Esophagus muscularis mucosa (tissue), 4 donors: Measurements from ENCODE around the gene KLF15. TPM values are rescaled to one million over a fixed set of nuclear protein-coding genes. Genes with fewer than 3 reads are reported as not detected.
A peak's percentile ranks its signal among the peaks of the same experiment; 100 is the strongest.

ENCODE experiments used
- DNase-seq: peaks from one replicate; pipeline ENCODE4 v3.0.0-alpha.2; 2017; ENCODE audit errors: extremely low spot score
- H3K27ac ChIP-seq, 4 donors: fragments of 200-600 bp; sonication (generic); replicated peaks in 1 of 4; 1 replicate in 3 of 4; 2 replicates in 1 of 4; pipeline ENCODE4 v1.5.1; 2016 to 2019; ENCODE audit warnings: mild to moderate bottlenecking in 1 of 4
- H3K27me3 ChIP-seq, 4 donors: fragments of 200-600 bp; sonication (generic); one replicate each; pipeline versions ENCODE4 v1.5.1 to v1.6.0; 2016 to 2019
- H3K36me3 ChIP-seq, 4 donors: fragments of 200-600 bp; sonication (generic); one replicate each; pipeline ENCODE4 v1.5.1; 2016 to 2019
- H3K4me1 ChIP-seq, 4 donors: fragments of 200-600 bp; sonication (generic); one replicate each; pipeline ENCODE4 v1.5.1; 2016 to 2019
- H3K4me3 ChIP-seq, 4 donors: fragments of 200-600 bp; sonication (generic); 1 replicate in 2 of 4; 2 replicates in 2 of 4; pipeline ENCODE4 v1.5.1; 2016 to 2019; ENCODE audit warnings: mild to moderate bottlenecking in 4 of 4, moderate library complexity in 1 of 4
- H3K9me3 ChIP-seq, 4 donors: fragments of 200-600 bp; sonication (generic); 1 replicate in 3 of 4; 2 replicates in 1 of 4; pipeline ENCODE4 v1.5.1; 2016 to 2019
- EP300 ChIP-seq: sonication (generic); formaldehyde crosslinking; IDR thresholded peaks from one replicate; pipeline ENCODE4 v1.6.1; 2017; ENCODE audit warnings: antibody characterized with exemption
- POLR2A ChIP-seq: fragments of 450-650 bp; IDR thresholded peaks from one replicate; pipeline ENCODE4 v1.6.1; 2017; ENCODE audit warnings: antibody characterized with exemption, moderate library complexity, mild to moderate bottlenecking, low read depth
- POLR2AphosphoS5 ChIP-seq, 2 donors: sonication (generic); formaldehyde crosslinking; IDR thresholded peaks; one replicate each; pipeline ENCODE4 v1.6.1; 2017; ENCODE audit warnings: antibody characterized with exemption in 2 of 2
- WGBS: methylation state at CpG from one replicate; pipeline ENCODE4 v1.1.5; 2018; 5-methylcytosine and 5-hydroxymethylcytosine counted together
- intact Hi-C: fragments of 100-400 bp; cut with DNase I; formaldehyde crosslinking; loops from one replicate; pipeline ENCODE4 v1.15.1; 2023
- total RNA-seq, 4 donors: library from RNA; depleted of rRNA; stranded (reverse); fragments of >200 nt; gene quantifications; one replicate each; pipeline versions ENCODE4 v1.1.0 to v1.2.1, GENCODE V29; 2016
- TF ChIP-seq, protein P1 (sequence below), 3 experiments: fragments of 200-600 bp in 2 of 3; fragments of 450-650 bp in 1 of 3; sonication (generic) in 2 of 3; IDR thresholded peaks; one replicate each; pipeline ENCODE4 v1.5.1; 2017 to 2019; ENCODE audit warnings: antibody characterized with exemption in 3 of 3, mild to moderate bottlenecking in 2 of 3, moderate library complexity in 1 of 3

Gene KLF15
- total RNA-seq, 4 donors from 2014 or later, result 84.3 to 208 (median 93.6) TPM

- peaks cover 4 to 13% (median 12%) of the 10 kb centered on the region in 4 donors for H3K4me1 ChIP-seq
- H3K9me3 ChIP-seq, result no peaks in the 10 kb centered on the region
- no peak overlapping the region for H3K27ac ChIP-seq
- no peak overlapping the region for H3K4me3 ChIP-seq
- 98% methylated on average over 5 of the region's 5 CpGs for WGBS
- no peak for DNase-seq
- peaks cover 0 to 15% (median 0%) of the 10 kb centered on the region in 4 donors for H3K27me3 ChIP-seq
- H3K36me3 ChIP-seq, result no peaks in the 10 kb centered on the region
- intact Hi-C loops, result no loop called here
- TF ChIP-seq, protein P1, sequence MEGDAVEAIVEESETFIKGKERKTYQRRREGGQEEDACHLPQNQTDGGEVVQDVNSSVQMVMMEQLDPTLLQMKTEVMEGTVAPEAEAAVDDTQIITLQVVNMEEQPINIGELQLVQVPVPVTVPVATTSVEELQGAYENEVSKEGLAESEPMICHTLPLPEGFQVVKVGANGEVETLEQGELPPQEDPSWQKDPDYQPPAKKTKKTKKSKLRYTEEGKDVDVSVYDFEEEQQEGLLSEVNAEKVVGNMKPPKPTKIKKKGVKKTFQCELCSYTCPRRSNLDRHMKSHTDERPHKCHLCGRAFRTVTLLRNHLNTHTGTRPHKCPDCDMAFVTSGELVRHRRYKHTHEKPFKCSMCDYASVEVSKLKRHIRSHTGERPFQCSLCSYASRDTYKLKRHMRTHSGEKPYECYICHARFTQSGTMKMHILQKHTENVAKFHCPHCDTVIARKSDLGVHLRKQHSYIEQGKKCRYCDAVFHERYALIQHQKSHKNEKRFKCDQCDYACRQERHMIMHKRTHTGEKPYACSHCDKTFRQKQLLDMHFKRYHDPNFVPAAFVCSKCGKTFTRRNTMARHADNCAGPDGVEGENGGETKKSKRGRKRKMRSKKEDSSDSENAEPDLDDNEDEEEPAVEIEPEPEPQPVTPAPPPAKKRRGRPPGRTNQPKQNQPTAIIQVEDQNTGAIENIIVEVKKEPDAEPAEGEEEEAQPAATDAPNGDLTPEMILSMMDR (IDR thresholded peaks at IDR 0.05), result no peak
- TF ChIP-seq POLR2AphosphoS5 (IDR thresholded peaks at IDR 0.05) (no peak), EP300 (no peak), POLR2A (no peak)
Measured at GRCh38 chr3:126396536-126396935, 39.3 kb upstream of the KLF15 start.

DNA sequence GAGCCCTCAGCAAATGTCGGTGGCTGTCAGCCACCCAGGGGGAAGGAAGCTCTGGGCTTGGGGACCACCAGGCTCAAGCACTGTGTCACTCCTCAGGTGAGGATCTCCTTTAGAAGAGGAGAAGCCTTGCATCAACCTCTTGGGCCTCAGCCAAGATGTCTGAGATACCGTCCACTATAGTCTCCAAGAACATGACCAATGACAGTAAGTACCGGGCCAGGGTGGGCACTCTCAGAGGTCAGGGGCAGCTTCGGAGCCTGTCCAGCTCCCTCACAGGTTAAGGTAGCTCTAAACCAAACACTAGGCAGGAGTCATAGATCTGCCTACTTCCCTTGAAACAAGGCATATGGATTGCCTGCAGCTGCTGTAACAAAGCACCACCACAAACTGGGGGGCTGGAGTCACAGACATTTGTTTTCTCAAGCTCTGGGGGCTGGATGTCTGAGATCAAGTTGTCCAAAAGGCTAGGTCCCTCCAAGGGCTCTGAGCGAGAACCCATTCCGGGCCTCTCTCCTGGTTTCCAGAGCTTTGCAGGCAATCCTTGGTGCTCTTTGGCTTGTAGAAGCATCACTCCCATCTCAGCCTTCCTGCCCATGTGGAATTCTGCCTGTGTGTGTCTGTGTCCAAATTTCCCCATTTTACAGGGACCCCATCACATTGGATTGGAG is 38.8 kb upstream of the KLF15 start:
- WGBS, result 92% methylated on average over 6 of the region's 6 CpGs
- DNase-seq, result no peak
- intact Hi-C loops, result no loop called here

GRCh38 chr3:126394977-126395321 is 37.7 kb upstream of the KLF15 start:
- no peaks in the 10 kb centered on the region for H3K36me3 ChIP-seq
- H3K4me3 ChIP-seq, result peak overlapping the region; percentile 40 to 53 (median 49)
- H3K4me1 ChIP-seq, result peaks cover 4 to 13% (median 12%) of the 10 kb centered on the region in 4 donors
- no peak for DNase-seq
- WGBS, result 20% methylated on average over 1 of the region's 30 CpGs
- intact Hi-C loops, result loop anchor here (5.0 kb wide), 1 partner anchor 77 kb away; no protein-coding TSS in a partner anchor
- H3K9me3 ChIP-seq, result no peaks in the 10 kb centered on the region
- H3K27me3 ChIP-seq, result peaks cover 0 to 15% (median under 1%) of the 10 kb centered on the region in 4 donors
- H3K27ac ChIP-seq, result peak overlapping the region in 1 of 4 donors; percentile 11
- TF ChIP-seq POLR2AphosphoS5 (IDR thresholded peaks at IDR 0.05) (no peak), POLR2A (no peak), EP300 (no peak)
- TF ChIP-seq, protein P1 (IDR thresholded peaks at IDR 0.05), result no peak

More for the DNA sequence above, 38.8 kb upstream of the KLF15 start:
- H3K27me3 ChIP-seq, result peaks cover 0 to 15% (median 0%) of the 10 kb centered on the region in 4 donors
- TF ChIP-seq POLR2AphosphoS5 (IDR thresholded peaks at IDR 0.05), result no peak
- no peak for TF ChIP-seq POLR2A
- TF ChIP-seq EP300, result no peak
- TF ChIP-seq, protein P1 (IDR thresholded peaks at IDR 0.05), result no peak
- peaks cover 4 to 13% (median 12%) of the 10 kb centered on the region in 4 donors for H3K4me1 ChIP-seq
- H3K4me3 ChIP-seq, result no peak overlapping the region
- no peak overlapping the region for H3K27ac ChIP-seq
- H3K9me3 ChIP-seq, result no peaks in the 10 kb centered on the region
- H3K36me3 ChIP-seq, result no peaks in the 10 kb centered on the region

GRCh38 chr3:126394179-126394976 is 37.2 kb upstream of the KLF15 start, which contains the start of gene CFAP100:
TSS of gene CFAP100 (plus strand) at chr3:126394909. CDS start at chr3:126396001, 1,092 bp downstream.
- peak within 1 kb of the TSS in 1 of 4 donors; percentile 11 for H3K27ac ChIP-seq
- DNase-seq, result no peak
- peak within 1 kb of the TSS; percentile 40 to 53 (median 49) for H3K4me3 ChIP-seq
- intact Hi-C loops, result loop anchor here (5.0 kb wide), 1 partner anchor 78 kb away; no protein-coding TSS in a partner anchor
- H3K27me3 ChIP-seq, result peaks cover 0 to 15% (median 2%) of the 10 kb centered on the region in 4 donors
- H3K36me3 ChIP-seq, result no peaks in the 10 kb centered on the region
- TF ChIP-seq POLR2A (no peak), EP300 (no peak), POLR2AphosphoS5 (IDR thresholded peaks at IDR 0.05) (peak in 1 of 2 donors; percentile 26)
- WGBS, result 55% methylated on average over 26 of the region's 43 CpGs
- no peaks in the 10 kb centered on the region for H3K9me3 ChIP-seq
- peaks cover 7 to 17% (median 16%) of the 10 kb centered on the region in 4 donors for H3K4me1 ChIP-seq

GRCh38 chr3:126393563-126393962 is 36.4 kb upstream of the KLF15 start:
- Histone ChIP-seq H3K9me3 (no peaks in the 10 kb centered on the region), H3K4me1 (peaks cover 14 to 25% (median 24%) of the 10 kb centered on the region in 4 donors)
- TF ChIP-seq POLR2AphosphoS5 (IDR thresholded peaks at IDR 0.05), result no peak

More at GRCh38 chr3:126393563-126393962, 36.4 kb upstream of the KLF15 start:
- Histone ChIP-seq H3K4me3 (no peak overlapping the region), H3K36me3 (no peaks in the 10 kb centered on the region), H3K27ac (no peak overlapping the region), H3K27me3 (peaks cover 0 to 15% (median 2%) of the 10 kb centered on the region in 4 donors)
- no peak for DNase-seq
- 91% methylated on average over 4 of the region's 4 CpGs for WGBS
- intact Hi-C loops, result loop anchor here (5.0 kb wide), 1 partner anchor 79 kb away; no protein-coding TSS in a partner anchor
